Sigmoid colon (tissue), 7 donors: ENCODE results near the gene IGFBP3. TPM values are rescaled to one million over a fixed set of nuclear protein-coding genes. Genes with fewer than 3 reads are reported as not detected.
A peak's percentile ranks its signal among the peaks of the same experiment; 100 is the strongest.

Experiments
- DNase-seq: peaks from one replicate; pipeline ENCODE4 v3.0.0-alpha.2; 2019
- H3K27ac ChIP-seq, 4 donors: fragments of 200-600 bp; sonication (generic); one replicate each; pipeline ENCODE4 v1.5.1; 2016 to 2019; ENCODE audit warnings: mild to moderate bottlenecking in 1 of 4
- H3K27me3 ChIP-seq, 3 donors: fragments of 200-600 bp; sonication (generic); one replicate each; pipeline ENCODE4 v1.5.1; 2019; ENCODE audit warnings: mild to moderate bottlenecking in 1 of 3
- H3K36me3 ChIP-seq, 4 donors: fragments of 200-600 bp; sonication (generic); one replicate each; pipeline ENCODE4 v1.5.1; 2016 to 2019
- H3K4me1 ChIP-seq, 4 donors: fragments of 200-600 bp; sonication (generic); one replicate each; pipeline ENCODE4 v1.5.1; 2017 to 2019
- H3K4me3 ChIP-seq, 4 donors: fragments of 200-600 bp; sonication (generic); one replicate each; pipeline ENCODE4 v1.5.1; 2017 to 2019; ENCODE audit warnings: mild to moderate bottlenecking in 2 of 4, moderate library complexity in 1 of 4
- H3K9me3 ChIP-seq, 4 donors: fragments of 200-600 bp in 3 of 4; sonication (generic) in 3 of 4; one replicate each; pipeline versions ENCODE4 v1.5.1 to v1.6.1; 2013 to 2019
- CTCF ChIP-seq, 4 experiments: fragments of 450-650 bp in 3 of 4; fragments of 200-600 bp in 1 of 4; IDR thresholded peaks; one replicate each; pipeline ENCODE4 v1.5.1; 2016 to 2019; ENCODE audit warnings: antibody characterized with exemption in 4 of 4, mild to moderate bottlenecking in 3 of 4, moderate library complexity in 2 of 4
- EP300 ChIP-seq, 4 donors: sonication (generic); formaldehyde crosslinking; IDR thresholded peaks; one replicate each; pipeline ENCODE4 v1.6.1; 2017; ENCODE audit warnings: antibody characterized with exemption in 4 of 4
- POLR2A ChIP-seq, 2 donors: fragments of 450-650 bp; IDR thresholded peaks; one replicate each; pipeline ENCODE4 v1.6.1; 2016; ENCODE audit warnings: antibody characterized with exemption in 2 of 2, mild to moderate bottlenecking in 2 of 2, moderate library complexity in 2 of 2
- POLR2AphosphoS5 ChIP-seq, 4 donors: sonication (generic); formaldehyde crosslinking; IDR thresholded peaks; one replicate each; pipeline ENCODE4 v1.6.1; 2017; ENCODE audit warnings: antibody characterized with exemption in 4 of 4
- WGBS, 2 donors: extraction: QIAGEN DNeasy Blood & Tissue Kit; methylation state at CpG; one replicate each; pipeline ENCODE4 v1.1.7; 2013; 5-methylcytosine and 5-hydroxymethylcytosine counted together
- intact Hi-C: fragments of 100-400 bp; cut with DNase I; formaldehyde crosslinking; loops from one replicate; pipeline ENCODE4 v1.15.1; 2023
- polyA plus RNA-seq, 3 donors: library from polyadenylated mRNA; stranded (reverse); fragments of 200-250 nt; gene quantifications; one replicate each; pipeline ENCODE4 v1.2.3, GENCODE V29; 2013
- total RNA-seq, 4 donors: library from RNA; depleted of rRNA; stranded (reverse); fragments of >200 nt; gene quantifications; one replicate each; pipeline ENCODE4 v1.1.0, GENCODE V29; 2016
- donor health status: healthy with polysubstance abuse.
- donor health status: Bipolar disorder and iron deficiency.
- donor health status: healthy.

The IGFBP3 gene
- total and polyA plus RNA-seq, 7 donors, result 4.8 to 330 (median 54.0) TPM

- no peaks in the 10 kb centered on the region for H3K36me3 ChIP-seq
- intact Hi-C loops, result no loop called here
- no peak overlapping the region for H3K4me3 ChIP-seq
- WGBS, 2 donors, result 66 to 67% methylated on average over 5 of the region's 5 CpGs
- no peaks in the 10 kb centered on the region for H3K9me3 ChIP-seq
- peaks cover 0 to 7% (median 5%) of the 10 kb centered on the region in 4 donors for H3K4me1 ChIP-seq
- no peak overlapping the region for H3K27ac ChIP-seq
- no peak for TF ChIP-seq POLR2A (IDR thresholded peaks at IDR 0.05)
- TF ChIP-seq POLR2AphosphoS5 (IDR thresholded peaks at IDR 0.05), result no peak
- TF ChIP-seq CTCF (IDR thresholded peaks at IDR 0.05), result no peak
- TF ChIP-seq EP300 (IDR thresholded peaks at IDR 0.05), result no peak
- H3K27me3 ChIP-seq, result peaks cover 5 to 20% (median 20%) of the 10 kb centered on the region in 3 donors
- no peak for DNase-seq
Measured at GRCh38 chr7:45893374-45893995, 27.6 kb downstream of the IGFBP3 start.

- H3K4me1 ChIP-seq, result peaks cover 0 to 11% (median 9%) of the 10 kb centered on the region in 4 donors
- no peak for DNase-seq
Measured at GRCh38 chr7:45892407-45893035, 28.6 kb downstream of the IGFBP3 start.

GRCh38 chr7:45891462-45892402 is 29.3 kb downstream of the IGFBP3 start:
- intact Hi-C loops, result loop anchor here (1.0 kb wide), 1 partner anchor 1289 kb away; no protein-coding TSS in a partner anchor
- Histone ChIP-seq H3K4me3 (no peak overlapping the region), H3K27ac (no peak overlapping the region), H3K27me3 (peaks cover 8 to 38% (median 33%) of the 10 kb centered on the region in 3 donors), H3K9me3 (no peaks in the 10 kb centered on the region), H3K36me3 (no peaks in the 10 kb centered on the region), H3K4me1 (peaks cover 0 to 11% (median 9%) of the 10 kb centered on the region in 4 donors)
- no peak for DNase-seq
- 75 to 83% methylated on average over 10 of the region's 10 CpGs for WGBS, 2 donors
- no peak for TF ChIP-seq EP300 (IDR thresholded peaks at IDR 0.05)
- TF ChIP-seq POLR2AphosphoS5 (IDR thresholded peaks at IDR 0.05), result no peak
- no peak for TF ChIP-seq CTCF (IDR thresholded peaks at IDR 0.05)
- no peak for TF ChIP-seq POLR2A (IDR thresholded peaks at IDR 0.05)

More at GRCh38 chr7:45892407-45893035, 28.6 kb downstream of the IGFBP3 start:
- intact Hi-C loops, result no loop called here
- WGBS, 2 donors, result 56 to 72% methylated on average over 6 of the region's 6 CpGs
- TF ChIP-seq EP300 (IDR thresholded peaks at IDR 0.05), result no peak
- TF ChIP-seq POLR2A (IDR thresholded peaks at IDR 0.05), result no peak
- TF ChIP-seq CTCF (IDR thresholded peaks at IDR 0.05), result no peak
- TF ChIP-seq POLR2AphosphoS5 (IDR thresholded peaks at IDR 0.05), result no peak
- Histone ChIP-seq H3K4me3 (no peak overlapping the region), H3K9me3 (no peaks in the 10 kb centered on the region), H3K27ac (no peak overlapping the region), H3K36me3 (no peaks in the 10 kb centered on the region), H3K27me3 (peaks cover 8 to 30% (median 29%) of the 10 kb centered on the region in 3 donors)

- 38 to 44% methylated on average over 6 of the region's 6 CpGs for WGBS, 2 donors
- no peak overlapping the region for H3K4me3 ChIP-seq
- H3K27me3 ChIP-seq, result peaks cover 8 to 38% (median 33%) of the 10 kb centered on the region in 3 donors
- H3K9me3 ChIP-seq, result no peaks in the 10 kb centered on the region
- intact Hi-C loops, result loop anchor here (1.0 kb wide), 1 partner anchor 1289 kb away; no protein-coding TSS in a partner anchor
- DNase-seq, result no peak
- H3K36me3 ChIP-seq, result no peaks in the 10 kb centered on the region
- H3K27ac ChIP-seq, result no peak overlapping the region
- TF ChIP-seq EP300 (IDR thresholded peaks at IDR 0.05) (no peak), POLR2A (IDR thresholded peaks at IDR 0.05) (no peak), CTCF (IDR thresholded peaks at IDR 0.05) (peak in 3 of 4 experiments; percentile 26 to 54 (median 46))
- peaks cover 0 to 11% (median 9%) of the 10 kb centered on the region in 4 donors for H3K4me1 ChIP-seq
Measured at GRCh38 chr7:45890902-45891461, 30.1 kb downstream of the IGFBP3 start.
